Progenitor cell of endocrine pancreas (in vitro differentiated cells): ENCODE results near the gene CCDC179. TPM values are rescaled to one million over a fixed set of nuclear protein-coding genes. Genes with fewer than 3 reads are reported as not detected.

Source experiments
- DNase-seq: peaks from one replicate; pipeline ENCODE4 v3.0.0; 2021; ENCODE audit warnings: low spot score; ENCODE audit not compliant: unreplicated experiment
- H3K27ac Mint-ChIP-seq: 2 replicates; pipeline ENCODE4 v1.8.0; 2021; ENCODE audit warnings: mild to moderate bottlenecking, moderate library complexity, mixed read lengths
- H3K27me3 Mint-ChIP-seq: 2 replicates; pipeline ENCODE4 v1.8.0; 2021; ENCODE audit warnings: mixed read lengths
- H3K36me3 Mint-ChIP-seq: 2 replicates; pipeline ENCODE4 v1.8.0; 2022; ENCODE audit warnings: mixed read lengths; ENCODE audit not compliant: insufficient read depth
- H3K4me1 Mint-ChIP-seq: 2 replicates; pipeline ENCODE4 v1.8.0; 2021; ENCODE audit warnings: low read depth, mixed read lengths
- H3K4me3 Mint-ChIP-seq: 2 replicates; pipeline ENCODE4 v1.8.0; 2021; ENCODE audit warnings: low read depth, mild to moderate bottlenecking, moderate library complexity, mixed read lengths
- H3K9me3 Mint-ChIP-seq: 2 replicates; pipeline ENCODE4 v1.8.0; 2021; ENCODE audit warnings: low read depth, mixed read lengths
- CTCF ChIP-seq: fragments of 200-600 bp; sonication (generic); IDR thresholded peaks from one replicate; pipeline ENCODE4 v1.5.0; 2021; ENCODE audit warnings: antibody characterized with exemption, mild to moderate bottlenecking; ENCODE audit not compliant: unreplicated experiment
- total RNA-seq: library from RNA; stranded (reverse); gene quantifications from 2 replicates; pipeline ENCODE4 v1.2.1, GENCODE V29; 2021

CCDC179 gene
- total RNA-seq, 1 donor from 2014 or later = not detected

DNA sequence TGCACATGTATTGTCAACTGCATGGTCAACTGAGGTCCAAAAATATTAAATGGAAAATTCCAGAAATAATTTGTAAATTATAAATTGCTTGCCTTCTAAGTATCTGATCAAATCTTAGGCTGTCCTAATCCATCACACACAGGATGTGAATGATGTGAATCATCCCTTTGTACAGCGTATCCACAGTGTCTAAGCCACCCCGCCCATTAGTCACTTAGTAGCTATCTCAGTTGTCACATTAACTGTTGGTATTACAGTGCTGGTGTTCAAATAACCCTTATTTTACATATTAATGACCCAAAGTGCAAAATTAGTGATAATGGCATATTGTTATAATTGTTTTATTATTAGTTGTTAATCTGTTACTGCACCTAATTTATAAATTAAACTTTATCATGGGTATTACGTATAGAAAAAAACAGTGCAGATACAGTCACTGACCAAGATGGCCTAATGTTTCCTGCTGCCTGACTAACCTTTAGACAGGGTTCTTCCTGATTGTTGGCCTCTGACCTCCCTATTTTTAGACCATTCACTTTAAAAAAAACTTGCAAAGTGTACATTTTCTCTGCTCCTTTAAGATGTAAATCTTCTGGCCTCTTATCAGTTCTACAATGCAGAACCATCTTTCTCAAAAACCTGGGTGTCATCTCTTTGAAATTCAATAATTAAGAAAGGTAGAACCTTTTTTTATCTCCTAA is 27.8 kb downstream of the CCDC179 start:
- Mint-ChIP-seq H3K27ac (no peak overlapping the region), H3K4me3 (no peak overlapping the region), H3K36me3 (no peaks in the 10 kb centered on the region), H3K4me1 (peaks cover 15% of the 10 kb centered on the region), H3K27me3 (no peaks in the 10 kb centered on the region), H3K9me3 (peaks cover 3% of the 10 kb centered on the region)
- TF ChIP-seq CTCF = no peak
- no peak for DNase-seq

DNA sequence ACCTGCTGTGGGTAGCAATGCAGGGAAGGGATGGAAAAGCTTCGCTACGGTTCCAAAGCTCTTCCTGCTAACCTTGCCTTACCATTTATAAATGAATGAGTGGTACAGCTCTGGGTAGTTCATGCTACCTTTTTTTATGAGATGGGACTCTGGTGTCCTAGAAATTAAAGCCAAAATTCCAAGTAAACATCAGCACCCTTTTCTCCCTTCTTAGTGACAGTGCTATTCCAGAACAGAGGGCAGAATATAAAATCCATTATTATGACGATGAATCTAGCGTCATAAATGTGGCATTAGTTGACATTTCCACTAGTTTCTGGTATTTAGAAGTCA is 30.2 kb downstream of the CCDC179 start:
- H3K36me3 Mint-ChIP-seq = peaks cover 1% of the 10 kb centered on the region
- peak overlapping the region; percentile 45 for H3K27ac Mint-ChIP-seq
- no peaks in the 10 kb centered on the region for H3K27me3 Mint-ChIP-seq
- no peak for TF ChIP-seq CTCF
- peaks cover 3% of the 10 kb centered on the region for H3K9me3 Mint-ChIP-seq
- H3K4me3 Mint-ChIP-seq = peak overlapping the region; percentile 94
- peaks cover 15% of the 10 kb centered on the region for H3K4me1 Mint-ChIP-seq
- DNase-seq = no peak

- Mint-ChIP-seq H3K4me1 (peaks cover 15% of the 10 kb centered on the region), H3K27me3 (no peaks in the 10 kb centered on the region), H3K4me3 (peak within 1 kb of the TSS; percentile 94), H3K9me3 (peaks cover 3% of the 10 kb centered on the region), H3K36me3 (peaks cover 6% of the 10 kb centered on the region), H3K27ac (peak within 1 kb of the TSS; percentile 98)
- TF ChIP-seq CTCF = peak; percentile 68
- peak; percentile 92 for DNase-seq
Measured at GRCh38 chr11:22829231-22830081, 30.8 kb downstream of the CCDC179 start, which contains the start of gene SVIP. Gene SVIP, minus strand, starts transcription at chr11:22829801. Its CDS starts 53 bp downstream, at chr11:22829748.

GRCh38 chr11:22828373-22828772 is 31.9 kb downstream of the CCDC179 start:
- Mint-ChIP-seq H3K4me1 (peaks cover 14% of the 10 kb centered on the region), H3K27ac (peak overlapping the region; percentile 84), H3K4me3 (peak overlapping the region; percentile 94), H3K9me3 (peaks cover under 1% of the 10 kb centered on the region), H3K36me3 (peaks cover 10% of the 10 kb centered on the region), H3K27me3 (no peaks in the 10 kb centered on the region)
- DNase-seq = no peak
- TF ChIP-seq CTCF = no peak

DNA sequence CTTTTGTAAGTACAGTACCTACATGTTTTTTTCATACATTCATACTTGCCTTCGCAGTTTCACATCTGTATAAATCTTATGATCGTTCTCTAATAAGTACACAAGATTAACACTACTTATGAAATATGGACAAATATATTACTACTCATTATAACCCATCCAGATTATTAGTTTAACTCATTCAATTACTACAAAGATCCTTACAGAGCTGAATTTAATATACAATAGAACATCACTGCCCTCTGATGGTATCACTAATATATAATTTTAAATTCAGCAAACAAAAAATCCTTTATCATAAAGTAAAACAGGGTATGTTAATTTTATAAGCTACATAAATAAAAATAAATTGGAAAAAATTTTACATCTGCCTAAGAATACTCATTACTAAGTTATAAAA is 38.1 kb downstream of the CCDC179 start:
- peaks cover 26% of the 10 kb centered on the region for H3K36me3 Mint-ChIP-seq

More for the DNA sequence above, 38.1 kb downstream of the CCDC179 start:
- no peak for DNase-seq
- H3K4me1 Mint-ChIP-seq = no peaks in the 10 kb centered on the region
- H3K27me3 Mint-ChIP-seq = no peaks in the 10 kb centered on the region
- H3K9me3 Mint-ChIP-seq = no peaks in the 10 kb centered on the region
- TF ChIP-seq CTCF = no peak
- H3K4me3 Mint-ChIP-seq = no peak overlapping the region
- H3K27ac Mint-ChIP-seq = no peak overlapping the region
